ENCODE measurements around the gene CFAP97D2.
"Not testable (repeated sequence)": the region's sequence is repeated elsewhere in the genome, so short reads cannot be mapped to it uniquely, and the experiment has no call there.

CFAP97D2 gene

DNA sequence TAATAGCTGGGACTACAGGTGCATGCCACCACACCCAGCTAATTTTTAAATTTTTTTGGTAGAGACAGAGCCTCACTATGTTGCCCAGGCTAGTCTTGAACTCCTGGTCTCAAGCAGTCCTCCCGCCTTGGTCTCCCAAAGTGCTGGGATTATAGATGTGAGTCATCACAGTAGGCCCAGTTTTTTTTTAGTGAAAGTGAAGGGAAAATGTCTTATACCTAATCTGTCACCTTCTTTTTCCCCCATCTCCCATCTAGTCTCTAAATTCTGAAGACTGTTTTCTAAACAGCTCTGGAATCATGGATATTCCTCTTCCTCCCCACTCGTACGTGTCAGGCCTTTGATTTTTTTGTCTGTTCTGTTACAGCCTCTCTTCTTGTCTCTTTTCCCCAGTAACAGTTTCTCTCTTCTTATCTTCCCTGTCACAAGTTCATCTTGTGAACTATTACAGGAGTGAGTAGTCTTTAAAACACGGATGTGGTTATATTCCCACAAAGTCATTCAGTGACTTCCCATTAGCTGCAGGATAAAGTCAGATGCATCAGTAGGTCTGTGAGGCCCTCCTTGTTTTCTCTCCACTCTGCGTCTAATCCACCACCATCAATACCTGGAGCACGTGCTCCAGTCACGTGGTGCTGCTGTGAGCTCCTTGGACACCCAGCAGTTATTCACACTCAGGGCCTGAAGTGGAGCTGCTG, 58.5 kb downstream of the CFAP97D2 start:
- Mint-ChIP-seq H3K4me3 (peak overlapping the region; percentile 30), H3K36me3 (ENCODE audit: low read depth) (peaks cover 60% of the 10 kb centered on the region), H3K27ac (peak overlapping the region; percentile 51), H3K9me3 (no peaks in the 10 kb centered on the region), H3K27me3 (no peaks in the 10 kb centered on the region), H3K4me1 (ENCODE audit: low read depth) (peaks cover 21% of the 10 kb centered on the region)

DNA sequence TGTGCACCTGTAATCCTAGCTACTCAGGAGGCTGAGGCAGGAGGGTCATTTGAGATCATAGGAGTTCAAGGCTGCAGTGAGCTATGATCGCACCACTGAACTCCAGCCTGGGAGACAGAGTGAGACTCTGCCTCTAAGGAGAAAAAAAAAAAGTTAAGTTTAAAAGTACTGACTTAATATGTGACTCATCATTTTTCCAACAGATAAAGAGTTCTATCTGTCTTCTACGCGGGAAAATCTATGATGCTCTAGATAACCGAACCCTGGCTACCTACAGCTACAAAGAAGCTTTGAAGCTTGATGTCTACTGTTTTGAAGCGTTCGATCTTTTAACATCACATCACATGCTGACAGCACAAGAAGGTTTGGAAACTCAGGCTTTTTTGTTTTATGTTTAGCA, 62.9 kb downstream of the CFAP97D2 start:
- H3K27ac Mint-ChIP-seq: no peak overlapping the region
- no peaks in the 10 kb centered on the region for H3K27me3 Mint-ChIP-seq
- peaks cover 88% of the 10 kb centered on the region for H3K36me3 Mint-ChIP-seq (ENCODE audit: low read depth)
- peaks cover 8% of the 10 kb centered on the region for H3K4me1 Mint-ChIP-seq (ENCODE audit: low read depth)
- H3K9me3 Mint-ChIP-seq: no peaks in the 10 kb centered on the region
- no peak overlapping the region for H3K4me3 Mint-ChIP-seq

- Mint-ChIP-seq H3K27me3 (no peaks in the 10 kb centered on the region), H3K36me3 (ENCODE audit: low read depth) (peaks cover 87% of the 10 kb centered on the region), H3K9me3 (no peaks in the 10 kb centered on the region), H3K27ac (no peak overlapping the region), H3K4me3 (no peak overlapping the region), H3K4me1 (ENCODE audit: low read depth) (peaks cover 5% of the 10 kb centered on the region)
Measured at GRCh38 chr13:114243971-114244370, 64.9 kb downstream of the CFAP97D2 start.

DNA sequence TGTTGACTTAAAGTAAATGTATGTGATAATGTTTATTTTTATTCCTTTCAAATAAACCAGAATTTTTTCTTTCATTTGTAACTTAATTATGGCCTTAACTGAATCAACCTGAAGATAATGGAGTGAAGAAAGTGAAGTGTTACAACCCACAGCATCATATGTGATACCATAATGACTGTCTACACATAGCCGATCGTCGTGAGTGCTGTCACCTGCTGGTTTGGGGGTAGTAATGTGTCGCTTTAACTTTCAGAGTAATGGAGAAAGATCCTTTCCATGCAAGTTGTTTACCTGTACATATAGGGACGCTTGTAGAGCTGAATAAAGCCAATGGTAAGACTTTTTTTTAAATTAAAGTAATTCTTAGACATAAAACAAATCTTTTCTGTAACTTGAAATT, 65.6 kb downstream of the CFAP97D2 start:
- Mint-ChIP-seq H3K4me3 (no peak overlapping the region), H3K27me3 (no peaks in the 10 kb centered on the region), H3K4me1 (ENCODE audit: low read depth) (peaks cover 5% of the 10 kb centered on the region), H3K27ac (no peak overlapping the region), H3K9me3 (no peaks in the 10 kb centered on the region), H3K36me3 (ENCODE audit: low read depth) (peaks cover 84% of the 10 kb centered on the region)

GRCh38 chr13:114248011-114248410, 69.0 kb downstream of the CFAP97D2 start:
- Mint-ChIP-seq H3K27me3 (no peaks in the 10 kb centered on the region), H3K36me3 (ENCODE audit: low read depth) (peaks cover 73% of the 10 kb centered on the region), H3K9me3 (no peaks in the 10 kb centered on the region), H3K4me1 (ENCODE audit: low read depth) (peaks cover 5% of the 10 kb centered on the region), H3K27ac (no peak overlapping the region), H3K4me3 (no peak overlapping the region)

DNA sequence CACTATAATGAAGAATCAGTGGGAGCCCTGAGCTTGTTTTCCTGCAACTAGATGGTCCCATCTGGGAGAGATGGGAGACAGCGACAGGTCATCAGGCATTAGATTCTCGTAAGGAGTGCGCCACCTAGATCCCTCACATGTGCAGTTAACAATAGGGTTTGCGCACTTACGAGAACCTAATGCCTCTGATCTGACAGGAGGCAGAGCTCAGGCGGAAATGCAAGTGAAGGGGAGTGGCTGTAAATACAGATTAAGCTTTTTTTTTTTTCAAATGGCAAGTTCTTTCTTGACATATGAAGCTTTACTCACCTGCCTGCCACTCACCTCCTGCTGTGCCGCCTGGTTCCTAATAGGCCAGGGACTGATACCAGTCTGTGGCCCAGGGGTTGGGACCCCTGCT, 70.0 kb downstream of the CFAP97D2 start:
- no peaks in the 10 kb centered on the region for H3K27me3 Mint-ChIP-seq
- no peak overlapping the region for H3K27ac Mint-ChIP-seq
- no peaks in the 10 kb centered on the region for H3K9me3 Mint-ChIP-seq
- H3K36me3 Mint-ChIP-seq (ENCODE audit: low read depth): peaks cover 69% of the 10 kb centered on the region
- peaks cover 5% of the 10 kb centered on the region for H3K4me1 Mint-ChIP-seq (ENCODE audit: low read depth)
- H3K4me3 Mint-ChIP-seq: no peak overlapping the region

- H3K9me3 Mint-ChIP-seq; H3K4me3 Mint-ChIP-seq; H3K27me3 Mint-ChIP-seq; H3K4me1 Mint-ChIP-seq (ENCODE audit: low read depth); H3K27ac Mint-ChIP-seq: not testable (repeated sequence)
- H3K36me3 Mint-ChIP-seq (ENCODE audit: low read depth): peaks cover 68% of the 10 kb centered on the region
Measured at GRCh38 chr13:114251639-114252440, 72.8 kb downstream of the CFAP97D2 start.

GRCh38 chr13:114256547-114256946, 77.5 kb downstream of the CFAP97D2 start:
- no peaks in the 10 kb centered on the region for H3K27me3 Mint-ChIP-seq
- H3K4me1 Mint-ChIP-seq (ENCODE audit: low read depth): peaks cover 19% of the 10 kb centered on the region
- H3K9me3 Mint-ChIP-seq: no peaks in the 10 kb centered on the region
- H3K4me3 Mint-ChIP-seq: no peak overlapping the region
- peaks cover 74% of the 10 kb centered on the region for H3K36me3 Mint-ChIP-seq (ENCODE audit: low read depth)
- H3K27ac Mint-ChIP-seq: no peak overlapping the region

- Mint-ChIP-seq H3K27me3 (no peaks in the 10 kb centered on the region), H3K27ac (no peak overlapping the region), H3K4me1 (ENCODE audit: low read depth) (peaks cover 24% of the 10 kb centered on the region), H3K36me3 (ENCODE audit: low read depth) (peaks cover 77% of the 10 kb centered on the region), H3K4me3 (no peak overlapping the region), H3K9me3 (no peaks in the 10 kb centered on the region)
Measured at GRCh38 chr13:114257014-114257413, 78.0 kb downstream of the CFAP97D2 start.

DNA sequence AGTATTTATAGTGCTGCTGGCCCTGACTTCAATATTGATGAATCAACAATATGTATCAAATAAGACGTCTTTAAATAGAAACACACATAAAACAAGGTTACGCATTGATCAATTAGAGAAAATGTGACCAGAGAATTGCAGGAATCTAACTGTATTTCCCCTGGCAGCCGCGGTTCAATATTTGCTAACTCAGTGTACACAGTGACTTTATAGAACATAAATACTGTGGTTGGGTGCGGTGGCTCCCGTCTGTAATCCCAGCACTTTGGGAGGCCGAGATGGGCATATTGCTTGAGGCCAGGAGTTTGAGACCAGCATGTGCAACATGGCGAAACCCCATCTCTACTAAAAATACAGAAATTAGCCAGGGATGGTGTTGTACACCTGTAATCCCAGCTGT, 79.5 kb downstream of the CFAP97D2 start:
- Mint-ChIP-seq H3K27ac (no peak overlapping the region), H3K4me1 (ENCODE audit: low read depth) (peaks cover 39% of the 10 kb centered on the region), H3K9me3 (no peaks in the 10 kb centered on the region), H3K4me3 (no peak overlapping the region), H3K27me3 (no peaks in the 10 kb centered on the region), H3K36me3 (ENCODE audit: low read depth) (peaks cover 86% of the 10 kb centered on the region)

DNA sequence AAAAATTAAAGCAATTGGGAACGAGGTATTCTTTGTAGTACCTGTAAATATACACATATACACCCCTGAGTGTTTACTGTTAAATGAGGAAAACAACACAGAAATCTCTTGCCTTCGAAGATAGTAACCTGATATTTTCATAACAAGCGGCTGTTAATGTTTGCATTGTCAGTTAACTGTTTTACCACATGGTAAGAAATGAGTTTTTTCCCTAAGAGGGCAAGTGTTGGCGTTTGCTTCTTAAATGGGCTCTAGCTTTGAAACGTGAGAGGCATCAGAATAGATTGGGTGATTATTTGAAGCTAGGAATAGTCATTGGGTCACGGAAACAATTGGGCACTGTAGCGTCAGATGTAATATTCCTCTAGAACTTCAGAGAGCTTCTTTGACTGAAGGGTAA, 80.3 kb downstream of the CFAP97D2 start:
- Mint-ChIP-seq H3K27me3 (no peaks in the 10 kb centered on the region), H3K27ac (no peak overlapping the region), H3K4me1 (ENCODE audit: low read depth) (peaks cover 42% of the 10 kb centered on the region), H3K36me3 (ENCODE audit: low read depth) (peaks cover 81% of the 10 kb centered on the region), H3K9me3 (no peaks in the 10 kb centered on the region), H3K4me3 (no peak overlapping the region)

DNA sequence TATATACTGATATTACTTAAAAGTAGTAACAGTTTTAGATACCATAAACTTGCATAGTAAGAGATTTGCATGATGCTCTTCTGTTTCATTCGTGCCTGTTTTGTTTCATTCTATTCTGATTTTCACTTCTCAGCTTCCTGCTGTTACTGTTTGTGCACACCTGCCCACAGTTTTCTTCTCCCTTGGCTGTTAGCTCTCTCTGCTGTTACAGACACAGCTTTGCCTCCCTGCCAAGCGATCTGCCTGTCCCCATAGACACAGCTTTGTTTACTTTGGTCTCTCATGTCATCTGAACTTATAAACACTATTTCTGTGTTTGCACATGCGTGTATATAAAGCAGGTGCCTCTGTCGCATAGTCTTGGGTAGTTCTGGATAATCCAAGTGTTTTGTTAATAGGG, 80.9 kb downstream of the CFAP97D2 start:
- Mint-ChIP-seq H3K4me3 (no peak overlapping the region), H3K4me1 (ENCODE audit: low read depth) (peaks cover 45% of the 10 kb centered on the region), H3K9me3 (no peaks in the 10 kb centered on the region), H3K27ac (peak overlapping the region; percentile 31), H3K27me3 (no peaks in the 10 kb centered on the region), H3K36me3 (ENCODE audit: low read depth) (peaks cover 78% of the 10 kb centered on the region)

GRCh38 chr13:114260814-114261213, 81.8 kb downstream of the CFAP97D2 start:
- peaks cover 78% of the 10 kb centered on the region for H3K36me3 Mint-ChIP-seq (ENCODE audit: low read depth)
- H3K27ac Mint-ChIP-seq: no peak overlapping the region
- H3K9me3 Mint-ChIP-seq: no peaks in the 10 kb centered on the region
- peaks cover 46% of the 10 kb centered on the region for H3K4me1 Mint-ChIP-seq (ENCODE audit: low read depth)
- no peak overlapping the region for H3K4me3 Mint-ChIP-seq
- H3K27me3 Mint-ChIP-seq: no peaks in the 10 kb centered on the region

DNA sequence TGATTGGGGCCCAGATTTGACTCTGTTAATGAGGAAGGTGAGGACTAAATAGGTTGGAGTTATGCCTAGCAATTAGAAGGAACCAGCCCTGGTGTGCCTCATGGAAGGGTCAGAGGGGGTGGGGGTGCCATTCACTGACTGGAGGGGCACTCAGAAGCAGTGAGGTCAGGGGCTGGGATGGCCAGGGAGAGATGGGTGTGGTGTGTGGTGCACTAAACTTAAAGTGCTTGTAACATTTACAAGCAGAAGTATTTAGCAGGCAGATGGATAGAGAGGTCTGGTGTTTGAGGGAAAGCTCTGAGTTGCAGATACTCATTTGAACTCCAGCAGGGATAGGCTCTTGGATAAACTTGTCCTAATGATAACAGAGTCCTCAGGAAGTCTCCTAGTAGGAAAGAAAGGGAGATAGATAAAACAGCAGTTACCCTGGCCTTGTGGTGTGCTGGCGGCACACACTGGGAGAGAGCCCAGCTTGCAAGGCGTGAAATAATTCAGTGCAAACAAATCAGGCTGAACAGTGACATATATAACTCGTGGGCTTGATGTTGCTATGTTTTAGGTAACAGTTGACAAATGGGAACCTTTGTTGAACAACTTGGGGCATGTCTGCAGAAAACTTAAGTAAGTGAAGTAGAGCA, 82.4 kb downstream of the CFAP97D2 start:
- Mint-ChIP-seq H3K9me3 (no peaks in the 10 kb centered on the region), H3K4me1 (ENCODE audit: low read depth) (peaks cover 46% of the 10 kb centered on the region), H3K36me3 (ENCODE audit: low read depth) (peaks cover 78% of the 10 kb centered on the region), H3K27ac (no peak overlapping the region), H3K27me3 (no peaks in the 10 kb centered on the region), H3K4me3 (no peak overlapping the region)

DNA sequence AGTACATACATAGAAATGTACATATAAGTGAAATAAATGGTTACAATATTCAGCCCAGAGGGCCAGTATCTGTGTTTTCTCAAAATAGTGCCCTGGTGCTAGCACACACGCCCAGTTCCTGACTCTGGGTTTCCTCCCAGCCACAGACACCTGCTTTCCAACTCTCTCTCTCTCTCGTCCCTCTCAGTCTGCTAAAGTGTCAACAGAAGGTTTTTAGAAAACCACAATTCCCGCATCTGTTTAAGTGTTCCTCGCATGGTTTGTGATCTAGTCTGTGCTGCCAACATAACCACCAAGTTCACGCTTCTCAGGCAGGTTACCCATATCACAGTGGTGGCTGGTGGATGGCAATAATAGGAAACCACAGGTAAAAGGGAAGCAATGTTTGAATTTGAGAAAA, 84.5 kb downstream of the CFAP97D2 start:
- Mint-ChIP-seq H3K4me3 (no peak overlapping the region), H3K9me3 (no peaks in the 10 kb centered on the region), H3K27ac (peak overlapping the region; percentile 2), H3K27me3 (no peaks in the 10 kb centered on the region), H3K36me3 (ENCODE audit: low read depth) (peaks cover 80% of the 10 kb centered on the region), H3K4me1 (ENCODE audit: low read depth) (peaks cover 57% of the 10 kb centered on the region)

Measured in stimulated activated naive CD8-positive, alpha-beta T cell treated with anti-CD3 and anti-CD28 coated beads, Interleukin-15, Interleukin-2, amounts not matched to agents 100 ng/mL and 50 ng/mL, for 24 hours (primary cell).